Mesothelial cell of epicardium (in vitro differentiated cells): Measurements from ENCODE around the gene RPUSD4. TPM values are rescaled to one million over a fixed set of nuclear protein-coding genes. Genes with fewer than 3 reads are reported as not detected.
A peak's percentile ranks its signal among the peaks of the same experiment; 100 is the strongest.
"Not testable (repeated sequence)": the region's sequence is repeated elsewhere in the genome, so short reads cannot be mapped to it uniquely, and the experiment has no call there.

Experiments
- DNase-seq, 2 experiments: peaks; one replicate each; pipeline ENCODE4 v3.0.0; 2021; ENCODE audit warnings: low spot score in 2 of 2; ENCODE audit not compliant: unreplicated experiment in 2 of 2
- H3K27ac Mint-ChIP-seq: 2 replicates; pipeline ENCODE4 v1.8.0; 2021; ENCODE audit warnings: mixed read lengths
- H3K27me3 Mint-ChIP-seq: 2 replicates; pipeline ENCODE4 v1.8.0; 2021; ENCODE audit warnings: low read depth, mixed read lengths
- H3K36me3 Mint-ChIP-seq: 2 replicates; pipeline ENCODE4 v1.8.0; 2021; ENCODE audit warnings: mixed read lengths
- H3K4me1 Mint-ChIP-seq: 2 replicates; pipeline ENCODE4 v1.8.0; 2021; ENCODE audit warnings: mixed read lengths
- H3K4me3 Mint-ChIP-seq: 2 replicates; pipeline ENCODE4 v1.8.0; 2021; ENCODE audit warnings: mild to moderate bottlenecking, moderate library complexity, mixed read lengths
- H3K9me3 Mint-ChIP-seq: 2 replicates; pipeline ENCODE4 v1.8.0; 2021; ENCODE audit warnings: mixed read lengths
- total RNA-seq: library from RNA; stranded (reverse); gene quantifications from 3 replicates; pipeline ENCODE4 v1.2.1, GENCODE V29; 2021
- TF ChIP-seq, protein P1 (sequence below): fragments of 200-600 bp; sonication (generic); IDR thresholded peaks from one replicate; pipeline ENCODE4 v1.5.0; 2021; ENCODE audit warnings: antibody characterized with exemption; ENCODE audit not compliant: unreplicated experiment

Gene RPUSD4, protein sequence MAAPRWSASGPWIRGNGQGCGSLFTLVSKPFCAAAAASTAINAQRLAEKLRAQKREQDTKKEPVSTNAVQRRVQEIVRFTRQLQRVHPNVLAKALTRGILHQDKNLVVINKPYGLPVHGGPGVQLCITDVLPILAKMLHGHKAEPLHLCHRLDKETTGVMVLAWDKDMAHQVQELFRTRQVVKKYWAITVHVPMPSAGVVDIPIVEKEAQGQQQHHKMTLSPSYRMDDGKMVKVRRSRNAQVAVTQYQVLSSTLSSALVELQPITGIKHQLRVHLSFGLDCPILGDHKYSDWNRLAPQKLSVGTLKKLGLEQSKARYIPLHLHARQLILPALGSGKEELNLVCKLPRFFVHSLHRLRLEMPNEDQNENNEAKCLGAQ
- total RNA-seq: 41.6 to 42.7 TPM (median 42.0 TPM) in 3 replicates

DNA sequence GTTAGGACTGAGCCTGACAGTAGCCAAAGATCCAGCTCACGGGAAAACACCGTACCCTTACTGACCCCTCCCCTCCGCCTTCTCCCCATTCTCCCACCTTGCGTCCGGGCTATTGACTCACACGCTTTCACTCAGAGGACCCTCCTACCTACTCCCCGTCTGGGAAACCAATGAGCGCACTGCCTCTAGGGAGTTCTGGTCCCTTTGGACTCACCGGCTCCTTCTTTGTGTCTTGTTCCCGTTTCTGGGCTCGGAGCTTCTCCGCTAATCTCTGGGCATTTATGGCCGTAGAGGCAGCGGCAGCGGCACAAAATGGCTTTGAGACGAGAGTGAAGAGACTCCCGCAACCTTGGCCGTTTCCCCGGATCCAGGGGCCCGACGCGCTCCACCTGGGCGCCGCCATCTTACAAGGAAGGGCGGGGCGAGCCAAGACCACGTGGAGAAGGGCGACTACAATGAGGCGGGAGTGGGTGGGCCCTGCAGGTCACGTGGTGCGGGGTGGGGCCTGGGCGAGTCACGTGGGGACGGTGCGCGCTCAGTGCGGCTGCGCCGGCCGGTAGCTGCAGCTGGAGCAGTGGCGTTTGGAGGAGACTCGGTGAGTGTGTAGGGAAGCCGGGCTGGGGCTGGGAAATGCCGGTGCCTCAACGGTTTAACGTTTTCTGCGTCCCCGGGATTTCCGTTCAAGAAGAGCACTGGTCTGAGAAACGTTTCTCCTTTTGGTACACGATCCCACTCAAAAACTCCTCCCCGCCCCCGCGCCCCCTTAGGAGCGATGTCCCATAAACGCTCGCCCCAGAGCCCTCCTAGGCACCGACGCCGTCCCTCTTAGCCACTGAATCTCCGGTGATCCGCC is at the start of gene RPUSD4, which contains the start of gene FAM118B:
TSS of gene RPUSD4 (minus strand) at position 415 of the 853 bp plus-strand sequence. CDS start at position 403, 12 bp downstream.
TSS of gene FAM118B (plus strand) at position 547 of the 853 bp plus-strand sequence. CDS start 23,220 bp downstream, outside the sequence.
- H3K4me3 Mint-ChIP-seq: peak within 1 kb of the TSS; percentile 98
- DNase-seq: peak; percentile 99 to 100
- peaks cover 9% of the 10 kb centered on the region for H3K36me3 Mint-ChIP-seq
- peak within 1 kb of the TSS; percentile 99 for H3K27ac Mint-ChIP-seq
- no peaks in the 10 kb centered on the region for H3K27me3 Mint-ChIP-seq
- no peaks in the 10 kb centered on the region for H3K9me3 Mint-ChIP-seq
- TF ChIP-seq, protein P1, sequence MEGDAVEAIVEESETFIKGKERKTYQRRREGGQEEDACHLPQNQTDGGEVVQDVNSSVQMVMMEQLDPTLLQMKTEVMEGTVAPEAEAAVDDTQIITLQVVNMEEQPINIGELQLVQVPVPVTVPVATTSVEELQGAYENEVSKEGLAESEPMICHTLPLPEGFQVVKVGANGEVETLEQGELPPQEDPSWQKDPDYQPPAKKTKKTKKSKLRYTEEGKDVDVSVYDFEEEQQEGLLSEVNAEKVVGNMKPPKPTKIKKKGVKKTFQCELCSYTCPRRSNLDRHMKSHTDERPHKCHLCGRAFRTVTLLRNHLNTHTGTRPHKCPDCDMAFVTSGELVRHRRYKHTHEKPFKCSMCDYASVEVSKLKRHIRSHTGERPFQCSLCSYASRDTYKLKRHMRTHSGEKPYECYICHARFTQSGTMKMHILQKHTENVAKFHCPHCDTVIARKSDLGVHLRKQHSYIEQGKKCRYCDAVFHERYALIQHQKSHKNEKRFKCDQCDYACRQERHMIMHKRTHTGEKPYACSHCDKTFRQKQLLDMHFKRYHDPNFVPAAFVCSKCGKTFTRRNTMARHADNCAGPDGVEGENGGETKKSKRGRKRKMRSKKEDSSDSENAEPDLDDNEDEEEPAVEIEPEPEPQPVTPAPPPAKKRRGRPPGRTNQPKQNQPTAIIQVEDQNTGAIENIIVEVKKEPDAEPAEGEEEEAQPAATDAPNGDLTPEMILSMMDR: no peak
- peaks cover 23% of the 10 kb centered on the region for H3K4me1 Mint-ChIP-seq

DNA sequence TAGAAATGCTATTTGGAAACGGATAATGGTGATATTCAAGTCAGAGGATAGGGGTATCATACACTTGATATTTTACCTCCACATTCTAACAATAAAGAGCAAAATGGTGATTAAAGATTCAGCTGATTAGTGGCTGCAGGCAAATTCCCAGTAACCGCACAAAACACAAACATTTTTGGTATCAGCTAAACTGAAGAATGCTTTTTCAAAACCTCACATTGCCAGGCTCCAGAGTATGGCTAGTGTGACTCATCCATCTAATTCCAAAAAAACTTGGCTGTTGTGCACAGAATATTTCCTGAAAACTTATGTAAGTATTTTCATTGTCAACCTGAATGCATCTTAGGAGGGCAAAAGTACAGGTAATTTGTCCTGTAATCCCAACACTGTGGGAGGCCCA is 46.3 kb upstream of the RPUSD4 start:
- H3K27me3 Mint-ChIP-seq: no peaks in the 10 kb centered on the region
- H3K4me3 Mint-ChIP-seq: no peak overlapping the region
- TF ChIP-seq, protein P1: no peak
- no peaks in the 10 kb centered on the region for H3K4me1 Mint-ChIP-seq
- DNase-seq: no peak
- no peaks in the 10 kb centered on the region for H3K9me3 Mint-ChIP-seq
- H3K27ac Mint-ChIP-seq: no peak overlapping the region
- H3K36me3 Mint-ChIP-seq: peaks cover 33% of the 10 kb centered on the region

DNA sequence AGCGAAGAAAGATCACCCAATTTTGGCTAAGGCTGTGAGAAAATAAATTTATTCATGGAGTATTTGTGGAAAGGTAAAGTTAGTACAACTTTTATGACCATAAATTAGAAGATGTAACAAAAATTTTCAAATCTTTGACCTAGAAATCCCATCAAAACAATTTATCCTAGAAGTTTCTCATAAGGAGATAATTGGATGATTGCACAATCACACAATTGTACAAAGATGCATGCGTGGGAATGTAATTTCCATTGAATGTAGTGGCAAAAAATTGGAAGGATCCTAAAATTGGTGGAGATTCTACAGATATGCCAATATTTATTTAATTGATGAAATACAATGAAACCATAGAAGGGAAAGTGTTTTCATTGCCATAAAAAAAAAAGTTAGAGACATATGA is 45.7 kb upstream of the RPUSD4 start:
- Mint-ChIP-seq H3K4me1 (no peaks in the 10 kb centered on the region), H3K27me3 (no peaks in the 10 kb centered on the region), H3K4me3 (no peak overlapping the region), H3K27ac (no peak overlapping the region), H3K9me3 (no peaks in the 10 kb centered on the region), H3K36me3 (peaks cover 35% of the 10 kb centered on the region)
- DNase-seq: no peak
- TF ChIP-seq, protein P1: no peak

DNA sequence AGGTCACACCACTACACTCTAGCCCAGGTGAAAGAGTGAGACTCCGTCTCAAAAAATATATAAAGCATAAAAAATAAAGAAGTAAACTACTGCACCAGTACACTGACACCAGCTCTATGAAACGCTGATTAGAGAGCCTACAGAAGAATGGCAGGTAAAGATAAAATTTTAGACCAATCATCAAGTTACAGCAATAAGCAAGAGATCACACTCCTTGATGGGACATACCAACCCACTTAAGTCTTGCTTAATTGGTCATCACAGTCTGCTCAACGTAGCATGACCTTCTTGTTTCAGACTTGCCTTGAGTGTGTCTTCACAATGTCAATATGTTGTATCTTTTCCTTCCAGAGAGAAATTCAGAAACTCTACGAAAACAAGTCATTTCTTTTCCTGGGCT is 44.8 kb upstream of the RPUSD4 start:
- Mint-ChIP-seq H3K4me3 (no peak overlapping the region), H3K27me3 (no peaks in the 10 kb centered on the region), H3K4me1 (no peaks in the 10 kb centered on the region), H3K27ac (no peak overlapping the region), H3K9me3 (no peaks in the 10 kb centered on the region), H3K36me3 (peaks cover 34% of the 10 kb centered on the region)
- TF ChIP-seq, protein P1: no peak
- no peak for DNase-seq

DNA sequence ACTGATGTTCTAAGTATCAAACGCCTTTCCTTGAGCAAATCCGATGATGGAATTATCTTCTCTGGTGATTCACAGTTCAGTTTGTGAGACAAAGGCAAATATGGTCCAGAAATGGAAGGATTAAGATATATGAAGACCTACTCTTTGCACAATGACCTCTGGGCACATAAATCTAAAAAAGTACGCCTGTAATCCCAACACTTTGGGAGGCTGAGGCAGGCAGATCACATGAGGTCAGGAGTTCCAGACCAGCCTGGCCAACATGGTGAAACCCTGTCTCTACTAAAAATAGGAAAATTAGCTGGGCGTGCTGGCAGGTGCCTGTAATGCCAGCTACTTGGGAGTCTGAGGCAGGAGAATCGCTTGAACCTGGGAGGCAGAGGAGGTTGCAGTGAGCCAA is 44.1 kb upstream of the RPUSD4 start:
- not testable (repeated sequence) for H3K9me3 Mint-ChIP-seq, H3K4me3 Mint-ChIP-seq, H3K4me1 Mint-ChIP-seq, H3K27me3 Mint-ChIP-seq, DNase-seq, H3K27ac Mint-ChIP-seq
- peaks cover 36% of the 10 kb centered on the region for H3K36me3 Mint-ChIP-seq

DNA sequence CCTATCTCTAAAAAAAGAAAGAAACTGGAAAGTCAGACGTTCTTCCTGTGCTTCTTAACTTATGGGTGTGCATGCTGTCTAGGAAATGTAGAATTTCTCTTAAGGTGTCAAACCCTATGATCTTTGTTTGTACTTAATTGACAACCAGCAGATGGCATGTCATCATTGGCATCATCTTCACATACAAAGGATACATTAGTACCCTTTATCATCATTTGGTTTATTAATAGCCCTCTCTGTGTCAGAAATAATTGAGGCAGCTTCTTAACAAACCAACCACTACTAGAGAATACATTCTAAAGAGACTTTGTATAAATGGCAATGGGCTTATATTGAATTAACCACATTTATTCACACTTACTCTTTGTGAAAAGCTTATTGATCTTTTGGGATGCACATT is 43.4 kb upstream of the RPUSD4 start:
- H3K9me3 Mint-ChIP-seq: no peaks in the 10 kb centered on the region
- no peak for DNase-seq
- H3K27ac Mint-ChIP-seq: no peak overlapping the region
- H3K27me3 Mint-ChIP-seq: no peaks in the 10 kb centered on the region
- TF ChIP-seq, protein P1: no peak
- H3K36me3 Mint-ChIP-seq: peaks cover 39% of the 10 kb centered on the region
- no peak overlapping the region for H3K4me3 Mint-ChIP-seq
- H3K4me1 Mint-ChIP-seq: no peaks in the 10 kb centered on the region
